Measurements from ENCODE around the gene CSTA.

Gene CSTA

DNA sequence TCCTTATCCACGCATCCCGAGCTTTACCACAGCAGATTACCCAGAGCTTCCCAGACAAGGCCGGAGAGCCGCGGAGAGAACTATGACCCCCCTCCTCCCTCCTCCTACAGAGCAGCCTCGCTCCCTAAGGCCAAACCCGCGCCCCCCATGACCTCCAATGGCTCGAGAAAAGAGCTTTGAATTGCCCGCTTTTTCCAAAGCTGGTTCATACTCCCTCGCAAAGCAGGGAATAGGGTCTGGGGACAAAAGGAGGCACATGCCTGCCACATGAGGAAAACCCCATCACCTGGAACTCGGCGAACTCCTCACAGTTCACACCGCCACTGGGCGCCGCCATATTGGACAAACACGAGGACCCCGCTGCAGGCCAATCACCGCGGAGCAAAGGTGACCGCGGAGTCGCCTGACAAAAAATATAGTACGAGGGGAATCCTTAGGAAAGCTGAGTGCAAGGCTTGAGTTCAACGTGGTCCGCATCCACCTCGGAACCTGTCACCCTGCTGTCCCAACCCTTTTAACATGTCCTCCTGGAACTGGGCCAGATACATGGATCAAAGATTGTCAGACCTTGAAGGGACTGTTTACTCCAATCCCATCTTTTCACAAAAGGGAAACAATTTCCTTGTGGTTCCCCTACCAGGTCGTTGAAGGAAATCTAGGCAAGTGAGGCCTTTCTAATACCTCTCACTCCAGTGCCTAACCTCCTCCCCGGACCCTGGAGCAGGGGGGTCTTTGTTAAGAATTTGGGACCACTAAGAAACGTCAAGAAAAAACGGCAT is 58.0 kb downstream of the CSTA start, which contains the start of gene MIX23:
Gene MIX23, minus strand, starts transcription at position 344 of the 779 bp plus-strand sequence. Its CDS starts 7 bp downstream, at position 337.
- Histone ChIP-seq H3K9me3 (ENCODE audit: insufficient read depth, low read depth, low read length) (no peaks in the 10 kb centered on the region), H3K27me3 (ENCODE audit: insufficient read depth, low read length, poor library complexity, severe bottlenecking) (no peaks in the 10 kb centered on the region), H3F3A (ENCODE audit: low read depth) (no peaks in the 10 kb centered on the region), H3K9me2 (replicated peaks; ENCODE audit: low read depth, low read length) (no peaks in the 10 kb centered on the region), H3K4me2 (ENCODE audit: low read depth, low read length, poor library complexity, severe bottlenecking) (peak within 1 kb of the TSS; percentile 98), H4K20me1 (ENCODE audit: insufficient read depth, low read length, poor library complexity, severe bottlenecking) (peaks cover 7% of the 10 kb centered on the region), H3K36me3 (ENCODE audit: insufficient read depth, low read length) (no peaks in the 10 kb centered on the region), H3K4me3 (ENCODE audit: low read length, poor library complexity, severe bottlenecking) (peak within 1 kb of the TSS; percentile 91), H2AFZ (ENCODE audit: low read length) (peak within 1 kb of the TSS; percentile 93), H3K9ac (ENCODE audit: low read depth, low read length, poor library complexity, severe bottlenecking) (peak within 1 kb of the TSS; percentile 87), H3K4me1 (ENCODE audit: insufficient read depth, low read length, poor library complexity, severe bottlenecking) (peaks cover 52% of the 10 kb centered on the region), H3K79me2 (ENCODE audit: insufficient read depth, low read length) (peaks cover 81% of the 10 kb centered on the region)
- TF ChIP-seq, protein P1, sequence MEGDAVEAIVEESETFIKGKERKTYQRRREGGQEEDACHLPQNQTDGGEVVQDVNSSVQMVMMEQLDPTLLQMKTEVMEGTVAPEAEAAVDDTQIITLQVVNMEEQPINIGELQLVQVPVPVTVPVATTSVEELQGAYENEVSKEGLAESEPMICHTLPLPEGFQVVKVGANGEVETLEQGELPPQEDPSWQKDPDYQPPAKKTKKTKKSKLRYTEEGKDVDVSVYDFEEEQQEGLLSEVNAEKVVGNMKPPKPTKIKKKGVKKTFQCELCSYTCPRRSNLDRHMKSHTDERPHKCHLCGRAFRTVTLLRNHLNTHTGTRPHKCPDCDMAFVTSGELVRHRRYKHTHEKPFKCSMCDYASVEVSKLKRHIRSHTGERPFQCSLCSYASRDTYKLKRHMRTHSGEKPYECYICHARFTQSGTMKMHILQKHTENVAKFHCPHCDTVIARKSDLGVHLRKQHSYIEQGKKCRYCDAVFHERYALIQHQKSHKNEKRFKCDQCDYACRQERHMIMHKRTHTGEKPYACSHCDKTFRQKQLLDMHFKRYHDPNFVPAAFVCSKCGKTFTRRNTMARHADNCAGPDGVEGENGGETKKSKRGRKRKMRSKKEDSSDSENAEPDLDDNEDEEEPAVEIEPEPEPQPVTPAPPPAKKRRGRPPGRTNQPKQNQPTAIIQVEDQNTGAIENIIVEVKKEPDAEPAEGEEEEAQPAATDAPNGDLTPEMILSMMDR (conservative IDR thresholded peaks at IDR 0.05; ENCODE audit: low read length), result no peak
- TF ChIP-seq EZH2phosphoT487 (IDR thresholded peaks at IDR 0.05; ENCODE audit: borderline replicate concordance), result no peak

DNA sequence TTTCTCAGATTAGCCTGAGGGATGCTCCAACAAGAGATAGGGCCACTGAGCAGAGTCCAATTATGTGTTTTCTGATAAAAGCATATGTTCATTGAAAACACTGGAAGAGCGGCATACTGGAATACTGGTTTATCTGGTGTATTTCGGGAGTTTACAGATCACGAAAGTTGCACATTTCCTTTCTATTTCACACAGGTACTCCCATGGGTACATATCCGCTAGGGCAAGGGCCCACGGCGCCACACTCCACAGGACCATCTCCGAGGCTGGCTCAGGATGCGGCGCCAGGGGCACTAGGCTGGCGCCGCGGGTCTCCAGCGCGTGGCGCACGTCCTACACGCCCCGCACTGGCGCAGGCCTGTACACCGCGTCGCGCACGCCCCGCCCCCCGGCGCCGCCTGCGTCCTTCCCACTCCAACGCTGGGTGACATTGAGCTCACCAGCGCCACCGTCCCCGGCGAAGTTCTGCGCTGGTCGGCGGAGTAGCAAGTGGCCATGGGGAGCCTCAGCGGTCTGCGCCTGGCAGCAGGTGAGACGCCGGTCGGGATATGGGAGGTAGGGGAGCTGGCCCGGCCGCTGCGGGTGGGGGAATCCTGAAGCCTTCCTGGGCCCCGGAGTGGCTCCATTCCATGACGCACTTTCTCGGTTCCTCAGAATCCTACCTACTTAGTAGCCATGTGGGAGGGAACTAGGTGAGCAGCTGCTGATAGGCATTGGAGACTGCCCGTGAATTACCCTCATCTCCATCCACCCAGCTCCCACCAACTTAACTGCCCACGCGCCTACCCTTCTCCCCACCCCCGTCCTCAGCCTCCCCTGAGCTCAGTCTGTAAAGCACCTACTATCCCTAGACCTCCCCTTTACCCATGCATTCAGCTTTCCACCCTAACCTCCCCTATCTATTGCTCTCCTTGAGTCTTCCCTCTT is 59.0 kb downstream of the CSTA start, which contains the start of gene FAM162A:
Gene FAM162A, plus strand, starts transcription at position 412 of the 927 bp plus-strand sequence. Its CDS starts 84 bp downstream, at position 496.
- Histone ChIP-seq H3F3A (ENCODE audit: low read depth) (no peaks in the 10 kb centered on the region), H3K4me3 (ENCODE audit: low read length, poor library complexity, severe bottlenecking) (peak within 1 kb of the TSS; percentile 91), H3K9me3 (ENCODE audit: insufficient read depth, low read depth, low read length) (no peaks in the 10 kb centered on the region), H3K36me3 (ENCODE audit: insufficient read depth, low read length) (no peaks in the 10 kb centered on the region), H3K4me1 (ENCODE audit: insufficient read depth, low read length, poor library complexity, severe bottlenecking) (peaks cover 56% of the 10 kb centered on the region), H3K4me2 (ENCODE audit: low read depth, low read length, poor library complexity, severe bottlenecking) (peak within 1 kb of the TSS; percentile 98), H3K9me2 (replicated peaks; ENCODE audit: low read depth, low read length) (no peaks in the 10 kb centered on the region), H2AFZ (ENCODE audit: low read length) (peak within 1 kb of the TSS; percentile 93), H3K9ac (ENCODE audit: low read depth, low read length, poor library complexity, severe bottlenecking) (peak within 1 kb of the TSS; percentile 87), H3K27me3 (ENCODE audit: insufficient read depth, low read length, poor library complexity, severe bottlenecking) (no peaks in the 10 kb centered on the region), H3K79me2 (ENCODE audit: insufficient read depth, low read length) (peaks cover 87% of the 10 kb centered on the region), H4K20me1 (ENCODE audit: insufficient read depth, low read length, poor library complexity, severe bottlenecking) (peaks cover 7% of the 10 kb centered on the region)
- TF ChIP-seq, protein P1 (conservative IDR thresholded peaks at IDR 0.05; ENCODE audit: low read length), result peak; percentile 62
- TF ChIP-seq EZH2phosphoT487 (IDR thresholded peaks at IDR 0.05; ENCODE audit: borderline replicate concordance), result no peak

DNA sequence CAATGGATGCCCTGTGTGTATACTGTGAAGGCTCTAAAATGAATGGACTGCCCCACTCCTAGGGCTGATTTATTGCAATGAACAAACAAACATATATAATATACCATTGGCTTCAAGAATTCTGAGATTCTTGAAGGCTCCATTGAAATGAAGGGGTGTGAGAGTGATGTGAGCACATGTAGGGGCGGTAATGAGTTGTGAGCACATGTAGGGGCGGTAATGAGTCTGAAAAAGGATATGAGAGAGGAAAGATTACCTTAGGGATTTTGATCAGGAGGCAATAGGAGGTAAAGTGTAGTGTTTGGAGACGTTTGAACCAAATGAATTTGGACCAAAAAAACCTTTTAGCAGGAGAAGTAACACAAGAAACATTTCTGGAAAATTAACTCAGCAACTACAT is 62.7 kb downstream of the CSTA start:
- Histone ChIP-seq H3K4me1 (ENCODE audit: insufficient read depth, low read length, poor library complexity, severe bottlenecking) (peaks cover 52% of the 10 kb centered on the region), H3K36me3 (ENCODE audit: insufficient read depth, low read length) (no peaks in the 10 kb centered on the region), H3K9me3 (ENCODE audit: insufficient read depth, low read depth, low read length) (no peaks in the 10 kb centered on the region), H3K9ac (ENCODE audit: low read depth, low read length, poor library complexity, severe bottlenecking) (no peak overlapping the region), H3K4me3 (ENCODE audit: low read length, poor library complexity, severe bottlenecking) (peak overlapping the region; percentile 91), H3K79me2 (ENCODE audit: insufficient read depth, low read length) (peaks cover 83% of the 10 kb centered on the region), H4K20me1 (ENCODE audit: insufficient read depth, low read length, poor library complexity, severe bottlenecking) (peaks cover 11% of the 10 kb centered on the region), H3K4me2 (ENCODE audit: low read depth, low read length, poor library complexity, severe bottlenecking) (peak overlapping the region; percentile 98), H3K9me2 (replicated peaks; ENCODE audit: low read depth, low read length) (no peaks in the 10 kb centered on the region), H3K27me3 (ENCODE audit: insufficient read depth, low read length, poor library complexity, severe bottlenecking) (no peaks in the 10 kb centered on the region), H3F3A (ENCODE audit: low read depth) (no peaks in the 10 kb centered on the region), H2AFZ (ENCODE audit: low read length) (no peak overlapping the region)
- TF ChIP-seq, protein P1 (conservative IDR thresholded peaks at IDR 0.05; ENCODE audit: low read length), result peak; percentile 31
- no peak for TF ChIP-seq EZH2phosphoT487 (IDR thresholded peaks at IDR 0.05; ENCODE audit: borderline replicate concordance)
